RWPE2 (cell line): ENCODE results near the gene GAREM1.

ENCODE experiments used
- ATAC-seq: fragments of 200-7000 bp; cut with Tn5 transposase; 3 replicates; pipeline ENCODE4 v1.9.1; 2021; ENCODE audit warnings: low read depth
- DNase-seq: peaks from one replicate; pipeline ENCODE4 v3.0.0-alpha.2; 2020; ENCODE audit warnings: low spot score
- H3K27ac ChIP-seq: fragments of 450-650 bp; 2 replicates; pipeline ENCODE4 v1.5.1; 2017; ENCODE audit warnings: mild to moderate bottlenecking; ENCODE audit not compliant: poor library complexity, severe bottlenecking
- H3K27me3 ChIP-seq: fragments of 250-450 bp; sonication (Bioruptor Pico); 2 replicates; pipeline ENCODE4 v1.5.1; 2021; ENCODE audit warnings: mild to moderate bottlenecking, moderate library complexity; ENCODE audit not compliant: insufficient read depth, poor library complexity, severe bottlenecking
- H3K36me3 ChIP-seq: fragments of 250-450 bp; sonication (Bioruptor Pico); 2 replicates; pipeline ENCODE4 v1.5.1; 2020; ENCODE audit warnings: low read depth, mild to moderate bottlenecking, moderate library complexity
- H3K4me1 ChIP-seq: fragments of 250-450 bp; sonication (Bioruptor Pico); 2 replicates; pipeline ENCODE4 v1.5.1; 2021; ENCODE audit warnings: mild to moderate bottlenecking, moderate library complexity; ENCODE audit not compliant: insufficient read depth, poor library complexity, severe bottlenecking
- H3K4me3 ChIP-seq: fragments of 250-450 bp; sonication (Bioruptor Pico); 2 replicates; pipeline ENCODE4 v1.5.1; 2021; ENCODE audit warnings: mild to moderate bottlenecking, moderate library complexity; ENCODE audit not compliant: severe bottlenecking
- H3K9me3 ChIP-seq: fragments of 250-450 bp; sonication (Bioruptor Pico); 2 replicates; pipeline ENCODE4 v1.5.1; 2021; ENCODE audit warnings: mild to moderate bottlenecking, moderate library complexity; ENCODE audit not compliant: severe bottlenecking
- CTCF ChIP-seq: fragments of 450-650 bp; IDR thresholded peaks from one replicate; pipeline ENCODE4 v1.5.1; 2017; ENCODE audit warnings: mild to moderate bottlenecking, moderate library complexity; ENCODE audit not compliant: poor library complexity, severe bottlenecking

Gene GAREM1

GRCh38 chr18:32483002-32483401, 12.3 kb upstream of the GAREM1 start:
- DNase-seq (no peak), ATAC-seq (no peak)
- no peaks in the 10 kb centered on the region for H3K4me1 ChIP-seq
- H3K27me3 ChIP-seq = no peaks in the 10 kb centered on the region
- no peak for TF ChIP-seq CTCF
- no peaks in the 10 kb centered on the region for H3K36me3 ChIP-seq
- H3K27ac ChIP-seq = no peak overlapping the region
- no peaks in the 10 kb centered on the region for H3K9me3 ChIP-seq
- no peak overlapping the region for H3K4me3 ChIP-seq

DNA sequence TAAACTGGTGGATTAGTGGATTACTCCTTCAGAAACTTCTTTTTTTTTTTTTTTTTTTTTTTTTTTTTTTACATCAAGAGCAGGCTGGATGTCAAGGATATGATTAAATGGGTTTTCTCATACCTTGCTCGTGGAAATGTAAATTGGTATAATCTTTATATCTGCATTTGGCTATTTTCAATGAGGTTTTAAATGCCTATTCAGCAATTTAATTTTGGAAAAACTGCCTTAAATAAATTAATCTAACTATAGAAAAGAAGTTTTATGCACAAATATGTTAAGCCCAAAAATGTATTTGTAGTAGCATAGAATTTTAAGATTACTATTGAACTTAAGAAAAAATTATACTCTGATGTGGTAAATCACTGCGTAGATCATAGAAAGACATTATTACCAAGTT, 11.4 kb upstream of the GAREM1 start:
- Histone ChIP-seq H3K4me3 (no peak overlapping the region), H3K4me1 (no peaks in the 10 kb centered on the region), H3K9me3 (no peaks in the 10 kb centered on the region), H3K27ac (no peak overlapping the region), H3K36me3 (no peaks in the 10 kb centered on the region), H3K27me3 (no peaks in the 10 kb centered on the region)
- DNase-seq (no peak), ATAC-seq (no peak)
- TF ChIP-seq CTCF = no peak

GRCh38 chr18:32480581-32480980, 9.9 kb upstream of the GAREM1 start:
- no peaks in the 10 kb centered on the region for H3K4me1 ChIP-seq
- H3K9me3 ChIP-seq = no peaks in the 10 kb centered on the region
- no peak for TF ChIP-seq CTCF
- no peaks in the 10 kb centered on the region for H3K36me3 ChIP-seq
- ATAC-seq = no peak
- H3K4me3 ChIP-seq = no peak overlapping the region
- no peak for DNase-seq
- H3K27ac ChIP-seq = no peak overlapping the region
- no peaks in the 10 kb centered on the region for H3K27me3 ChIP-seq

DNA sequence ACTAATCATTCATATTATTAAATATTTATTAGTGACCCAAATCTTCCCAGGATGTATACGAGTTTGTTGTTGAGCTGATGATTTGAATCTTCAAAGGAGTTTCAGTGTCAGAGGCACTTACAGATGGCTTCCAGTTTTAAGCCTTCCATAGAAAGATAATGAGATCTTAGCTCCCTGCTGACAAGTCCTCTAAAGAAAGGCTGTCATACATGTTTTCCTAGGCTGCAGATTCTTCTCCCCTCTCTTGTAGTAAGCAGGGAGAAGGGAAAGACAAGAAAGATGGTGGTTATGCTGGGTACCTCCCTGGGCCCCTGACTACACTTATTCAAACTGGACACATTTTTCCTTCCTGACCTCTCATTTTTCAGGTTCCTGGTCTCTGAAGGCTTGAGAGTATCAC, 8.1 kb upstream of the GAREM1 start:
- no peak overlapping the region for H3K27ac ChIP-seq
- H3K9me3 ChIP-seq = no peaks in the 10 kb centered on the region
- DNase-seq (no peak), ATAC-seq (no peak)
- no peak for TF ChIP-seq CTCF
- H3K36me3 ChIP-seq = no peaks in the 10 kb centered on the region
- no peaks in the 10 kb centered on the region for H3K27me3 ChIP-seq
- no peak overlapping the region for H3K4me3 ChIP-seq
- no peaks in the 10 kb centered on the region for H3K4me1 ChIP-seq

GRCh38 chr18:32478317-32478716, 7.6 kb upstream of the GAREM1 start:
- Histone ChIP-seq H3K4me3 (no peak overlapping the region), H3K9me3 (no peaks in the 10 kb centered on the region), H3K36me3 (no peaks in the 10 kb centered on the region), H3K4me1 (no peaks in the 10 kb centered on the region), H3K27ac (no peak overlapping the region), H3K27me3 (no peaks in the 10 kb centered on the region)
- no peak for TF ChIP-seq CTCF
- ATAC-seq (no peak), DNase-seq (no peak)
